Measurements from ENCODE around the gene KCNK17. TPM values are rescaled to one million over a fixed set of nuclear protein-coding genes. Genes with fewer than 3 reads are reported as not detected.
A peak's percentile ranks its signal among the peaks of the same experiment; 100 is the strongest.

The KCNK17 gene
- total RNA-seq, 1 experiment from 2014 or later = not detected

DNA sequence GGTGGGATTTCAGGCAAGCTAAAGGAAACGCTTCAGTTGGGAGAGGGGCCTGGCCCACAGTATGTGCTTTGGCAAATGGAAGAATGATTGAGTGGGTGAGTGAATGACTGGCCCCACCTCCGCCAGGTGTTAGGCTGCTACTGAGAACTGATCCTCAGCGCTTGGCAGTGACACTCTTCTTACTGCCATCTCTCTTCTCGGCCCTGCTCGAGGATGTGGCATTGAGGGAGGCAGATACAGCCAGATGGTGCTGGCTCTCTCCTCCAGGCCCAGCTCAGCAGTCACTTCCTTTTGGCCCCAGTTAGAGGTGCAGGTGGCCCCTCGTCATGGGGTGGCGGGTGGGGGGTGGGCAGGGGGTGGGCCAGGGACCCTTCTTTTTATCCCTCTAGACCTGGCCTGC is 46.0 kb downstream of the KCNK17 start:
- peaks cover 67% of the 10 kb centered on the region for H3K4me1 ChIP-seq
- no peaks in the 10 kb centered on the region for H3K9me3 Mint-ChIP-seq (ENCODE audit: unreplicated experiment)
- 0 out of 2 replicates have a peak, but pooled peaks cover 1% of the 10 kb centered on the region for H3K36me3 ChIP-seq (ENCODE audit: control insufficient read depth, insufficient read depth, low read length)

DNA sequence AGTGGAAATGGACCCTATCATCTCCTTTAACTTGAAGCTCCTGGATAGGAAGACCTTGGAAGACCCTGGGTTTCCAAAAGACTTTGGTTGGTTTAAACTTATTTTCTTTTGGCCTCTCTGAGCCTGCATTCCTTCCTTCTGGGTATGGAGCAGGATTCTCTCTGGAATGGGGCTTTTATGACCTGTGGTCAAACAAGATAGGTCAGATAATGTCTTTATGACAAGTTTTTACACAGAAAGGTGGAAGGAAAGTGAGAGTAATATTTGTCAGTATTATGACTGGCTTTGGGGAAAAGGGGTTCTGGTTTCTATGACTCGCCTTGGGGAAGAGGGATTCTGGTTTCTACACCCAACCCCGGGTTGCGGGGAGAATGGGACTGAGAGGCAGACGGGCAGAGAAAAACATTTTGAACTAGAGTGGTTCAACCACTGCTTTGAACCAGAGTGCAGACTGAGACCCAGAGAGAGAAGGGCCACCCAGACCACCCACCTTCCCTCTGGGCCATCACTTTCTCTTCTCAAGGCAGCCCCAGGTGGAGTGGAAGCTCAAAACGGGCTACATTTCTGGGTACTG is 47.4 kb downstream of the KCNK17 start:
- Histone ChIP-seq H3K4me3 (ENCODE audit: low read depth, low read length) (no peak overlapping the region), H3K36me3 (ENCODE audit: control insufficient read depth, insufficient read depth, low read length) (0 out of 2 replicates have a peak, but pooled peaks cover 1% of the 10 kb centered on the region), H3K27me3 (replicated peaks; ENCODE audit: control insufficient read depth, insufficient read depth, low read length) (no peaks in the 10 kb centered on the region), H3K4me1 (peaks cover 63% of the 10 kb centered on the region), H3K9me3 (no peaks in the 10 kb centered on the region)
- no peaks in the 10 kb centered on the region for H3K9me3 Mint-ChIP-seq (ENCODE audit: unreplicated experiment)
- H3K4me3 Mint-ChIP-seq (ENCODE audit: unreplicated experiment) = peak overlapping the region; percentile 26
- TF ChIP-seq, protein P1, sequence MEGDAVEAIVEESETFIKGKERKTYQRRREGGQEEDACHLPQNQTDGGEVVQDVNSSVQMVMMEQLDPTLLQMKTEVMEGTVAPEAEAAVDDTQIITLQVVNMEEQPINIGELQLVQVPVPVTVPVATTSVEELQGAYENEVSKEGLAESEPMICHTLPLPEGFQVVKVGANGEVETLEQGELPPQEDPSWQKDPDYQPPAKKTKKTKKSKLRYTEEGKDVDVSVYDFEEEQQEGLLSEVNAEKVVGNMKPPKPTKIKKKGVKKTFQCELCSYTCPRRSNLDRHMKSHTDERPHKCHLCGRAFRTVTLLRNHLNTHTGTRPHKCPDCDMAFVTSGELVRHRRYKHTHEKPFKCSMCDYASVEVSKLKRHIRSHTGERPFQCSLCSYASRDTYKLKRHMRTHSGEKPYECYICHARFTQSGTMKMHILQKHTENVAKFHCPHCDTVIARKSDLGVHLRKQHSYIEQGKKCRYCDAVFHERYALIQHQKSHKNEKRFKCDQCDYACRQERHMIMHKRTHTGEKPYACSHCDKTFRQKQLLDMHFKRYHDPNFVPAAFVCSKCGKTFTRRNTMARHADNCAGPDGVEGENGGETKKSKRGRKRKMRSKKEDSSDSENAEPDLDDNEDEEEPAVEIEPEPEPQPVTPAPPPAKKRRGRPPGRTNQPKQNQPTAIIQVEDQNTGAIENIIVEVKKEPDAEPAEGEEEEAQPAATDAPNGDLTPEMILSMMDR (IDR thresholded peaks at IDR 0.05; ENCODE audit: insufficient read depth in 1 of 2, low read depth in 1 of 2, low read length in 1 of 2, severe bottlenecking in 1 of 2, unreplicated experiment in 1 of 2) = no peak
- intact Hi-C loops (cut with micrococcal nuclease; ENCODE audit: unreplicated experiment) = loop anchor here (2.0 kb wide), 1 partner anchor 36 kb away; no protein-coding TSS in a partner anchor
- peak overlapping the region; percentile 63 for H3K27ac Mint-ChIP-seq (ENCODE audit: unreplicated experiment)
- H3K27me3 Mint-ChIP-seq (ENCODE audit: insufficient read depth, unreplicated experiment) = no peaks in the 10 kb centered on the region
- H3K36me3 Mint-ChIP-seq (ENCODE audit: insufficient read depth, unreplicated experiment) = peaks cover 10% of the 10 kb centered on the region
- ChIA-PET POLR2A (no interaction called here), CTCF (interaction anchor here (1.0 kb wide), 1 partner anchor 36 kb away, joined by 3 read pairs; no protein-coding TSS in a partner anchor)
- peak in 1 of 2 experiments; percentile 57 for DNase-seq
- H3K4me1 Mint-ChIP-seq (ENCODE audit: low read depth, unreplicated experiment) = peaks cover 47% of the 10 kb centered on the region
- BruUV-seq (replicated peaks) = no TSS peak

More for the DNA sequence above, 46.0 kb downstream of the KCNK17 start:
- DNase-seq = no peak
- H3K4me1 Mint-ChIP-seq (ENCODE audit: low read depth, unreplicated experiment) = peaks cover 54% of the 10 kb centered on the region
- Histone ChIP-seq H3K9me3 (no peaks in the 10 kb centered on the region), H3K27me3 (replicated peaks; ENCODE audit: control insufficient read depth, insufficient read depth, low read length) (no peaks in the 10 kb centered on the region), H3K4me3 (ENCODE audit: low read depth, low read length) (no peak overlapping the region)
- H3K27ac Mint-ChIP-seq (ENCODE audit: unreplicated experiment) = peak overlapping the region; percentile 95
- intact Hi-C loops (cut with micrococcal nuclease; ENCODE audit: unreplicated experiment) = no loop called here
- no peaks in the 10 kb centered on the region for H3K27me3 Mint-ChIP-seq (ENCODE audit: insufficient read depth, unreplicated experiment)
- H3K36me3 Mint-ChIP-seq (ENCODE audit: insufficient read depth, unreplicated experiment) = peaks cover 15% of the 10 kb centered on the region
- no TSS peak for BruUV-seq (replicated peaks)
- ChIA-PET CTCF (interaction anchor here (0.6 to 1.9 kb wide), 5 partner anchors 26 to 78 kb away, joined by 3 to 7 read pairs (median 6); no protein-coding TSS in a partner anchor), POLR2A (interaction anchor here (0.6 to 0.9 kb wide), 3 partner anchors 22 to 81 kb away, joined by 3 to 6 read pairs (median 3); no protein-coding TSS in a partner anchor)
- H3K4me3 Mint-ChIP-seq (ENCODE audit: unreplicated experiment) = no peak overlapping the region
- TF ChIP-seq, protein P1 (IDR thresholded peaks at IDR 0.05; ENCODE audit: insufficient read depth in 1 of 2, low read depth in 1 of 2, low read length in 1 of 2, severe bottlenecking in 1 of 2, unreplicated experiment in 1 of 2) = no peak

DNA sequence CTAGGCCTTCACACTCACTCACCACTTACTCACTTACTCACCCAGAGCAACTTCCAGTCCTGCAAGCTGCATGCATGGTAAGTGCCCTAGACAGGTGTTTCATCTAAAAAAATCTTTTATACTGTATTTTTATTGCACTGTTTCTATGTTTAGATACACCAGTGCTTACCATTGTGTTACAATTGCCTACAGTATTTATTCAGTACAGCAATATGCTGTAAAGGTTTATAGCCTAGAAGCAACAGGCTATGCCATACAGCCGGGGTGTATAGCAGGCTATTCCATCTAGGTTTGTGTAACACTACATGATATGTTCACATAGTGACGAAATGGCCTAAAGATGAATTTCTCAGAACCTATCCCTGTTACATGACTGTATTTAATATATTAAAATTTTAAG is 47.8 kb downstream of the KCNK17 start:
- intact Hi-C loops (cut with micrococcal nuclease; ENCODE audit: unreplicated experiment) = loop anchor here (2.0 kb wide), 1 partner anchor 36 kb away; no protein-coding TSS in a partner anchor
- H3K9me3 ChIP-seq = no peaks in the 10 kb centered on the region
- TF ChIP-seq, protein P1 (IDR thresholded peaks at IDR 0.05; ENCODE audit: insufficient read depth in 1 of 2, low read depth in 1 of 2, low read length in 1 of 2, severe bottlenecking in 1 of 2, unreplicated experiment in 1 of 2) = no peak

More for the DNA sequence above, 47.8 kb downstream of the KCNK17 start:
- H3K4me1 Mint-ChIP-seq (ENCODE audit: low read depth, unreplicated experiment) = peaks cover 47% of the 10 kb centered on the region
- peak overlapping the region; percentile 63 for H3K27ac Mint-ChIP-seq (ENCODE audit: unreplicated experiment)
- ChIA-PET CTCF (interaction anchor here (1.0 kb wide), 1 partner anchor 36 kb away, joined by 3 read pairs; no protein-coding TSS in a partner anchor), POLR2A (no interaction called here)
- Histone ChIP-seq H3K36me3 (ENCODE audit: control insufficient read depth, insufficient read depth, low read length) (0 out of 2 replicates have a peak, but pooled peaks cover 1% of the 10 kb centered on the region), H3K4me3 (ENCODE audit: low read depth, low read length) (no peak overlapping the region), H3K4me1 (peaks cover 58% of the 10 kb centered on the region), H3K27me3 (replicated peaks; ENCODE audit: control insufficient read depth, insufficient read depth, low read length) (no peaks in the 10 kb centered on the region)
- no TSS peak for BruUV-seq (replicated peaks)
- peak overlapping the region; percentile 26 for H3K4me3 Mint-ChIP-seq (ENCODE audit: unreplicated experiment)
- no peaks in the 10 kb centered on the region for H3K27me3 Mint-ChIP-seq (ENCODE audit: insufficient read depth, unreplicated experiment)
- H3K36me3 Mint-ChIP-seq (ENCODE audit: insufficient read depth, unreplicated experiment) = peaks cover 10% of the 10 kb centered on the region
- peak in 1 of 2 experiments; percentile 15 for DNase-seq
- no peaks in the 10 kb centered on the region for H3K9me3 Mint-ChIP-seq (ENCODE audit: unreplicated experiment)

Measured in Caco-2 (cell line).